Stimulated activated CD4-positive, alpha-beta T cell treated with anti-CD3 and anti-CD28 coated beads, Interleukin-15, amount 100 ng/mL, for 48 hours (primary cell): Measurements from ENCODE around the gene AKAP17A.
"Not testable (repeated sequence)": the region's sequence is repeated elsewhere in the genome, so short reads cannot be mapped to it uniquely, and the experiment has no call there.

Experiments
- DNase-seq, 2 donors: peaks; one replicate each; pipeline ENCODE4 v3.0.0-alpha.2; 2020; ENCODE audit warnings: low read depth in 2 of 2

AKAP17A gene

GRCh38 chrX:1602299-1602698 is 10.9 kb downstream of the AKAP17A start:
- DNase-seq: no peak

- DNase-seq: no peak
Measured at GRCh38 chrX:1606496-1606895, 15.1 kb downstream of the AKAP17A start.

GRCh38 chrX:1609311-1609710 is 17.9 kb downstream of the AKAP17A start:
- DNase-seq: no peak

GRCh38 chrX:1609762-1610161 is 18.4 kb downstream of the AKAP17A start:
- no peak for DNase-seq

GRCh38 chrX:1610166-1610565 is 18.8 kb downstream of the AKAP17A start:
- no peak for DNase-seq

- no peak for DNase-seq
Measured at GRCh38 chrX:1610736-1611135, 19.3 kb downstream of the AKAP17A start.

GRCh38 chrX:1612641-1613286 is 21.4 kb downstream of the AKAP17A start:
- DNase-seq: no peak

GRCh38 chrX:1614927-1615326 is 23.5 kb downstream of the AKAP17A start, which contains the start of gene ASMT:
TSS of gene ASMT (plus strand) at chrX:1615059. CDS start at chrX:1615200, 141 bp downstream.
- DNase-seq: no peak

- DNase-seq: no peak
Measured at GRCh38 chrX:1618689-1619088, 27.3 kb downstream of the AKAP17A start.

GRCh38 chrX:1623691-1624090 is 32.3 kb downstream of the AKAP17A start:
- DNase-seq: no peak

GRCh38 chrX:1624158-1624860 is 32.9 kb downstream of the AKAP17A start:
- not testable (repeated sequence) for DNase-seq

- not testable (repeated sequence) for DNase-seq
Measured at GRCh38 chrX:1624861-1625215, 33.4 kb downstream of the AKAP17A start.

GRCh38 chrX:1629244-1629643 is 37.8 kb downstream of the AKAP17A start:
- DNase-seq: no peak

- DNase-seq: no peak
Measured at GRCh38 chrX:1646009-1646408, 54.6 kb downstream of the AKAP17A start.

- no peak for DNase-seq
Measured at GRCh38 chrX:1649621-1650020, 58.2 kb downstream of the AKAP17A start.
